Activated T-cell treated with anti-CD3 and anti-CD28 coated beads for 48 hours (primary cell): ENCODE measurements around the gene ASIC2.

ENCODE experiments used
- DNase-seq: peaks from one replicate; pipeline ENCODE4 v3.0.0-alpha.2; 2020; ENCODE audit warnings: low read depth

The ASIC2 gene

GRCh38 chr17:33113276-33113990 lies 179.7 kb downstream of the ASIC2 start:
- DNase-seq = no peak

GRCh38 chr17:33112763-33113162 lies 180.3 kb downstream of the ASIC2 start:
- no peak for DNase-seq

- DNase-seq = no peak
Measured at GRCh38 chr17:33109336-33110072, 183.6 kb downstream of the ASIC2 start.

DNA sequence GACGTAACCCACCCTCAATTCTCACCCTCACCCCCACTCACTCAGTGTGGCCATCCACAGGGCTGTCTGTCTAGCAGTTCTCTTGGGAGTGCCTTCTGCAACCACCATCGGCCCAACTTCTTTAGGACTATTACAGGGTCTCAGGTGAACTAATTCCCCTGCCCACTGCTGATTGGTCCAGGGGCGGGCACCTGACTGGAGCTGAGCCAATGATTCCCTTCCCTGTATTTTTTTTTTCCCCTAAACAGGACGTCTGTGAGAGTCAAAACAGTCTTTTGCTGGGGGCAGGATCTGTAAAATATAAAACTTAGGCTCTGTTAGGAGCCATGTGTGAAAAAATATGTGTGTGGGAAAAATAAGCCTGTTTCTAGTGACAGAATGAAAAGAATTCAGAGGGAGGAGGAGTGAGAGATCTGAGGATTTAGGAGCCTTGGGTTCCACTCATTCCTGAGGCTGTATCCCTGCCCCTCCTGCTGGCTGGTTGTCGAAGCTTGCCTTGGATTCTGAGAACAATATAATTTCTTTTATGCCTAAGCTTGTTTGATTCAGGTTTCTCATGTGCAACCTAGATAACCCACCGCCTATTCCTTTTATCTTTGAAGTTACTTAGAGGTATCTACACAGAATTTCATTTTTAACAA lies 186.4 kb downstream of the ASIC2 start:
- DNase-seq = no peak

- DNase-seq = no peak
Measured at GRCh38 chr17:33105911-33106310, 187.2 kb downstream of the ASIC2 start.

DNA sequence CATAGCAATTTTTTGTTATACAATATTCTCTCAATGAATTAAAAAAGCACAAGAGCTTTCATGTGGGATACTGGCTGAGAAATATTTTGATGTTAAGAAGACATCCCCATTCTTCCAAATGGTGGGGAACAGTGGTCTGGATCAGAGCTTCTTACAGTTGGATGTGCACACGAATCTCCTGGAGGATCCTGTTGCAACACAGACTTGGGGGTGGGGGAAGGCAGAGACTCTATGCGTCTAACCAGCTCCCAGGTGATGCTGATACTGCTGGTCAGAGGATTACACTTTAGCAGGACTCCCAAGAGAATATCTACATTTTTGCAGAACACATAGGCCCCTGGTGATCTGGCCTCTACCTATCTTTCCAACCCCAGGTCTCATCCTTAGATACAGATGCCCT lies 193.2 kb downstream of the ASIC2 start:
- no peak for DNase-seq

DNA sequence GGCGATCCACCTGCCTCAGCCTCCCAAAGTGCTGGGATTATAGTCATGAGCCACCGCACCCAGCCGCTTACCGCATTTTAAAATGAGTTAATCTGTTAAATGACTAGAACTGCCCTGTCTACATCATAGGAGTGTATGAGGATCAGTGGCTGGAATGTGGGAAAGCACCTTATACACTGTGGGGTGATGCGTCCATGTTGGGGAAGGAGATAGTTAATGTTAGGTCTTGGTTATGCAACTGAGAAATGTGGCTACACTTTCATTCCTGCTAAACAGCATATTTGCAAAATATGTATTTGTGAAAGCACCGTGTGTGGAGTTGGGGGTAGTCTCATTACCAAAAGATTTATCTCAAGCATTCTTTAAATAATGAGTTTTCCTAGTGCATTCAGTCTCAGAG lies 193.8 kb downstream of the ASIC2 start:
- DNase-seq = no peak

- no peak for DNase-seq
Measured at GRCh38 chr17:33097411-33097810, 195.7 kb downstream of the ASIC2 start.

DNA sequence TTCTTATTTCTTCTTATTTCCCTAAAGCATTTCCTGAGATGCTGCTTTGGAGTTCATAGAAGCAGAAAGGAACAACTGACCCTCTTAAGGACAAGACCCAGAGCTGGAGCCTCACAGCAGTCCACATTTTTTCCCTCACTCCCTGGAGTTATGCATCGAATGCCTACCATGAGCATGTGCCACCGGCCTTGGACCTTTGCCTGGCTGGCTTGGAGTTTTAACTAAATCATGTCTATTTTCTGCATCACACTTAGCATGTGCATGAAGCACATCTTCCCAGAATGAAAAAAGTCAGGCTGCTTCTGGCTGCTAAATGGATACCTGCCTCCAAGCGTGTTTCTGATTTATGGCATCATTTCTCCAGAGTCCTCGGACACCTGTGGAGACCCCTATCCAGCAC lies 196.9 kb downstream of the ASIC2 start:
- DNase-seq = no peak

DNA sequence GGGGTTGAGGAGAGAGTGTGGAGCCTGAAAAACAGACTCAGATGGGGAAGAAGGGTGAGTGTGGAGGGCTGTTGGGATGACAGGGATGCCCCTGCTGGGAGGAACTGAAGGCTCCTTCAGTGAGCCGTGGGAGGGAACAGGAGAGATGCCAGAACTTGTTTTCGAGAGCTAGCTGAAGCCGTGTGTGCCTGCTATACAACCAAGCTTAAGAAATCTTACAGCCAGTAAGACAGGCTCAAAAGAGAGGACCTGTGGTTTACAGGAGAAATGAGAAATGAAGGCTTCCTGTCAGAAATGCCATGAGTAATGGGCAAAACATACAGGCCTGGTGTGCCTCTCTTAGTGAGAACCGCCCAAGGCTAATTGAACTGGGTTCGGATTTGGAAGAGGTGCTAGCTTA lies 201.8 kb downstream of the ASIC2 start:
- no peak for DNase-seq

GRCh38 chr17:33090806-33091205 lies 202.3 kb downstream of the ASIC2 start:
- DNase-seq = no peak

GRCh38 chr17:33086878-33087277 lies 206.2 kb downstream of the ASIC2 start:
- no peak for DNase-seq

GRCh38 chr17:33086041-33086440 lies 207.1 kb downstream of the ASIC2 start:
- no peak for DNase-seq

- no peak for DNase-seq
Measured at GRCh38 chr17:33085256-33085655, 207.8 kb downstream of the ASIC2 start.

DNA sequence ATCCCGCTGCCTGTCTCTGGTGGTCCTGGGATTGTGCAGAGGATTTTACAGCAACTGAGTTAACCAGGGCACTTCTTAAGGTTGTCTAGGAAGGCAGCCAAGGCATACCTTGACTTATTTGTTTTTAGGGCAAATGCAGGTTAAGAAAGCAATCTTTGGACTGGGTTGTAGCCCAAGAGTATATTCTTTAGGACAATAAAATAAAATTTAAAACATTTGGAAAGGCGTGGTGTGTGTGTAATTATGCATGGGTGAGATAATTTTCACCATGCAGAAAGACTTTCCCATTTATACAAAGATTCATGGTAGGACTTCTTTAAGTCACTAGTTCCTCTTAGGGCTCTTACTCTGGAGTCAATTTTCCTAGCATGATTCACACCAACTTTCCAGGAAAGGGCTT lies 208.3 kb downstream of the ASIC2 start:
- no peak for DNase-seq

DNA sequence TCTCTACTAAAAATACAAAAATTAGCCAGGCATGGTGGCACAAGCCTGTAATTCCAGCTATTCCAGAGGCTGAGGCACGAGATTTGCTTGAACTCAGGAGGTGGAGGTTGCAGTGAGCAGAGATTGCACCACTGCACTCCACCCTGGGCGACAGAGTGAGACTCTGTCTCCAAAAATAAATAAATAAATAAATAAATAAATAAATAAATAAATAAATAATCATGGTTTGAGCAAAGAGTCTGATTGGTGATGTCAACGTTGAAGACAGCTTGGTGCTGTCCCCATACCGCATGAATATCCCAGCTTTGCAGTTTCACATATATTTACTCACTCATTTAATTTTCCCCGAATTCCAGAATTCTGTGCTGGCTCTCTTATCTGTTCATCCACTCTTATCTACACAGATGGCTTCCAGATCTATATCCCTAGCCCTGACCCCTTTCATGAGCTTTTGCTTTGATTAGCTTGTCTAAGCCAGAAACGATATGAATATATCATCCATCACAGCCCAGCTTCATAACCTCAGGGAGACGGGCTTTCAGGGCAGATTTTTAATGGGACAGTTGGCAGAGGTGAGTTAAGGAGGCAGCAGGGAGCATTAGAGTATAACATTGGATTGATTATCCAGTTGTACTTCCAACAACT lies 210.4 kb downstream of the ASIC2 start:
- no peak for DNase-seq

GRCh38 chr17:33080091-33080490 lies 213.0 kb downstream of the ASIC2 start:
- no peak for DNase-seq

DNA sequence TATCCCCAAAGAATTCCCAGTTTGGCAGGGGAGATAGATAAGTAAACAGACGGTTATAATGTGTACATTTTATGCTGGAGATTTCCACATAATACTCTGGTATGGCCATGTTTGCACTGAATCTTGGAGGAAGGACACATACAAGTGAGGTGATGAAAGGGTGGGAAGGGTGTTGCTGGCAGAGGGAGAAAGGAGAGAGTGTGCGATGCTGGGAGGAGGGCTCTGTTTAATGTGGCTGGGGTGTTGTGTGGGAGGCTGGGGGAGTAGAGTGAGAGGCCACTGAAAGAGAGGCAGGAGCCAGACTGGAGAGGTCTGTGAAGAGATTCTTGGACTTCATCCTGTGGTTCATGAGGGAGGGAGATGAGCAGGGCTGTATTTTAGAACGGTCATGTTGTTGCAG lies 213.9 kb downstream of the ASIC2 start:
- DNase-seq = no peak

GRCh38 chr17:33076979-33077378 lies 216.1 kb downstream of the ASIC2 start:
- no peak for DNase-seq

DNA sequence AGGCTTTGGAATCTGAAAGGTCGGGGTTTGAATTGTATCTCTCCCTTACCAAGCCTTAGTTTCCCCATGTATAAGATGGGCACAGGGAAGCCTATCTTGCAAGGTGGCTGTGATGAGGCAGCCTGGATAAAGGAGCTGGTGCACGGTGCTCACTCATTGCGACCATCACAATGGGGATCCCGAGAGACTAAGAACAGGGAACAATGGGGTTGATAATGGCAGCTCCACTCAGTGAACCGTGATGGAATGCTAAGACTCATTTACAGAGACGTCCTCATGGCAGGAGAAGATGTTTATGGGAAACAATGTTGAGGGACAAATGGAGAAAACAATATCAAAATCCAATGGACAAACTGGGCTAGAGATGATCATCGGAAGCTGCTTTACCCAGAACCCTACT lies 219.7 kb downstream of the ASIC2 start:
- DNase-seq = no peak

GRCh38 chr17:33072421-33073161 lies 220.5 kb downstream of the ASIC2 start:
- DNase-seq = no peak

- DNase-seq = no peak
Measured at GRCh38 chr17:33071656-33072055, 221.4 kb downstream of the ASIC2 start.
